Measurements from ENCODE around the gene MMP21.

DNA sequence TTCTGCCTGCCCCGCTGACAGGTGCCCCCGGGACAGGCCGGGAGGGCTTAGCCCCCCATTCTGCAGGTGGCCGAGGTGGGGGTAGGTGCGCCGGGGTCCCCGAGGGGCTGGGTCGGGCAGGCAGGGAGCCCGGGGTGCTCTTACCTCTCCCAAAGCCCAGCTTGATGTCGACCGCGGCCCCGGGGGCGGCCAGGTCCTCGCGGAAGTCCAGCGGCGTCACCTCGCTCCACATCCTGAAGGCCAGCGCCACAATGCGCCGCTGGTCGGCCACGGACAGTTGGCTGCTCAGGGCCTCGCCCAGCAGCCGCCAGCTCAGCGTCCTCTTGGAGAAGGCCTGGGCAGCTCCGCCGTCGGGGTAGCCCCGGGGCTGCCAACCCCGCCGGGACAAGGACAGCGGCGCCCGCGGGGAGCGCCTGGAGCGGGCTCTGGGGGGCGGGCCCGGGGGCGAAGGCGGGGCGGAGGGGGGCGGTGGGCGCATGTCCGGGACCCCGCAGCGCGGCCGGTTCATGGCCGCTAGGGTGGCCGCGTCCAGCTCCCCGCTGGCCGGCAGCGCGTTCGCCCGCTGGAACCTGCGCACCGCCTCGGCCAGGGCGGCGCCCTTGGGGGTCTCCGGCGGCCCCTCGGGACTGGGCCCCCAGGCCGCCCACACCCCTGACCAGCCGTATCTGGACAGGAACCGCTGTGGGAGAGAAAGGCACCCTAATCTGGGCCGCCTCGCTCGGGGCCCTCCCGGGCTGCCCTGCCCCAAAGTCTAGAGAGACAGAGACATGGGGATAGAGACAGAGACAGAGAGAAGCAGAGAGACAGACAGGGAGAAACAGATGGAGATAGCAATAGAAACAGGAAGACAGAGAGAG lies 1.7 kb downstream of the MMP21 start:
- TF ChIP-seq, protein P1, sequence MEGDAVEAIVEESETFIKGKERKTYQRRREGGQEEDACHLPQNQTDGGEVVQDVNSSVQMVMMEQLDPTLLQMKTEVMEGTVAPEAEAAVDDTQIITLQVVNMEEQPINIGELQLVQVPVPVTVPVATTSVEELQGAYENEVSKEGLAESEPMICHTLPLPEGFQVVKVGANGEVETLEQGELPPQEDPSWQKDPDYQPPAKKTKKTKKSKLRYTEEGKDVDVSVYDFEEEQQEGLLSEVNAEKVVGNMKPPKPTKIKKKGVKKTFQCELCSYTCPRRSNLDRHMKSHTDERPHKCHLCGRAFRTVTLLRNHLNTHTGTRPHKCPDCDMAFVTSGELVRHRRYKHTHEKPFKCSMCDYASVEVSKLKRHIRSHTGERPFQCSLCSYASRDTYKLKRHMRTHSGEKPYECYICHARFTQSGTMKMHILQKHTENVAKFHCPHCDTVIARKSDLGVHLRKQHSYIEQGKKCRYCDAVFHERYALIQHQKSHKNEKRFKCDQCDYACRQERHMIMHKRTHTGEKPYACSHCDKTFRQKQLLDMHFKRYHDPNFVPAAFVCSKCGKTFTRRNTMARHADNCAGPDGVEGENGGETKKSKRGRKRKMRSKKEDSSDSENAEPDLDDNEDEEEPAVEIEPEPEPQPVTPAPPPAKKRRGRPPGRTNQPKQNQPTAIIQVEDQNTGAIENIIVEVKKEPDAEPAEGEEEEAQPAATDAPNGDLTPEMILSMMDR (IDR thresholded peaks at IDR 0.05) = no peak
- no peak for TF ChIP-seq POLR2AphosphoS5 (IDR thresholded peaks at IDR 0.05)
- TF ChIP-seq POLR2A (IDR thresholded peaks at IDR 0.05) = no peak
